GM12875 (cell line): ENCODE measurements around the gene RIN2.
"Not testable (repeated sequence)": the region's sequence is repeated elsewhere in the genome, so short reads cannot be mapped to it uniquely, and the experiment has no call there.

Experiments used
- H3K4me3 ChIP-seq: one replicate; pipeline ENCODE4 v1.5.1; 2011; ENCODE audit warnings: low read depth, low read length, control low read depth
- TF ChIP-seq, protein P1 (sequence below): IDR thresholded peaks from 2 replicates; pipeline ENCODE4 v1.5.1; 2011; ENCODE audit warnings: low read depth, mild to moderate bottlenecking, control low read depth, inconsistent platforms, low read length, moderate library complexity, borderline replicate concordance; ENCODE audit not compliant: insufficient read depth

RIN2 gene

DNA sequence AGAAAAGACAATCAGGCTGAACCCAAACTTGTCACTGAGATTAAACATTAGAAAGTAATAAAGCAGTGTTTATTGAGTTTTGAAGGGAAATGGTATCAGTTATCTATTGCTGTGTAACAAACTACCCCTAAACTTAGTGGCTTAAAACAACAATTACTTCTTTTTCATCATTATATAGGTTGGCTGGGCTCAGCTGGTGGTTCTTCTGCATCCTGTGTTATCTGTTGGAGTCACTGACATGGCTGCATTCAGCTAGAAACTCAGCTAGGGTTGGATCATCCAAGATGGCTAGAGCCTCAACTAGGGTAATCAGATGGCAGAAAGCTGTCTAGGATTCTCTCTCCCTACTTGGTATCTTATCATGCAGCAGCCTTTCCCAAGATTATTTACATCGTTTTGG, 12.5 kb upstream of the RIN2 start:
- H3K4me3 ChIP-seq, result no peak overlapping the region
- TF ChIP-seq, protein P1, sequence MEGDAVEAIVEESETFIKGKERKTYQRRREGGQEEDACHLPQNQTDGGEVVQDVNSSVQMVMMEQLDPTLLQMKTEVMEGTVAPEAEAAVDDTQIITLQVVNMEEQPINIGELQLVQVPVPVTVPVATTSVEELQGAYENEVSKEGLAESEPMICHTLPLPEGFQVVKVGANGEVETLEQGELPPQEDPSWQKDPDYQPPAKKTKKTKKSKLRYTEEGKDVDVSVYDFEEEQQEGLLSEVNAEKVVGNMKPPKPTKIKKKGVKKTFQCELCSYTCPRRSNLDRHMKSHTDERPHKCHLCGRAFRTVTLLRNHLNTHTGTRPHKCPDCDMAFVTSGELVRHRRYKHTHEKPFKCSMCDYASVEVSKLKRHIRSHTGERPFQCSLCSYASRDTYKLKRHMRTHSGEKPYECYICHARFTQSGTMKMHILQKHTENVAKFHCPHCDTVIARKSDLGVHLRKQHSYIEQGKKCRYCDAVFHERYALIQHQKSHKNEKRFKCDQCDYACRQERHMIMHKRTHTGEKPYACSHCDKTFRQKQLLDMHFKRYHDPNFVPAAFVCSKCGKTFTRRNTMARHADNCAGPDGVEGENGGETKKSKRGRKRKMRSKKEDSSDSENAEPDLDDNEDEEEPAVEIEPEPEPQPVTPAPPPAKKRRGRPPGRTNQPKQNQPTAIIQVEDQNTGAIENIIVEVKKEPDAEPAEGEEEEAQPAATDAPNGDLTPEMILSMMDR, result no peak

DNA sequence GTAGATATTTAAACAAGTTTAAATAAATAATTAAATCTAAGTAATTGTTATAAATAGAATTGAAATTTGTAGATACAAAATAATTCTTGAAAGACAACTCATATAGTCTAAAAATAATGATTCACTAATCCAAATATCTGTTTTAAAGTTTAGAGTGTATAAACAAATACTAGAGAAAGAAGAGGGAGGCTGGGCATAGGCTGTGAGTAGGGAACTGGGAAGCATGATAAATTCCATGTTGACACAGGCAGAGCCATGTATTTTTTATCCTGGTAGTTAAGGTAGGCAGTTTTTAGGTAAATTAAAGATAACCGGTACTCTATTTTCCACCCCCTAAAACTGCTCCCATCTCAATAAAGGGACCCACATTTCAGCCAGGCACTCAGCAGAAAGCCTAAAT, 11.7 kb upstream of the RIN2 start:
- H3K4me3 ChIP-seq, result no peak overlapping the region
- TF ChIP-seq, protein P1, result no peak

DNA sequence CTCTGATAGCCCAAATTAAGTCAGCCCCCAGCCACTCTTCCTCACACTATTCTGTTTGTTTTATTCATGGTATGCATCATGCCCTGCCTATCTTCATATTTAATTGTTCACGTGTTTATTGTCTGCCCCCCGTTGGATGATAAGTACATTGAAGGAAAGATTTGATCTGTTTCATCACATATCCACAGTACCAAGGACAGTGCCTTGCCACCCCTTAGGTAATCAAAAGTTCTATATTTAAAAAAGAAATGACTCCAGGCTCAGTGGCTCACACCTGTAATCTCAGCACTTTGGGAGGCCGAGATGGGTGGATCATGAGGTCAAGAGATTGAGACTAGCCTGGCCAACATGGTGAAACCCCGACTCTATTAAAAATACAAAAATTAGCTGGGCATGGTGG, 10.2 kb upstream of the RIN2 start:
- TF ChIP-seq, protein P1, result no peak
- no peak overlapping the region for H3K4me3 ChIP-seq

DNA sequence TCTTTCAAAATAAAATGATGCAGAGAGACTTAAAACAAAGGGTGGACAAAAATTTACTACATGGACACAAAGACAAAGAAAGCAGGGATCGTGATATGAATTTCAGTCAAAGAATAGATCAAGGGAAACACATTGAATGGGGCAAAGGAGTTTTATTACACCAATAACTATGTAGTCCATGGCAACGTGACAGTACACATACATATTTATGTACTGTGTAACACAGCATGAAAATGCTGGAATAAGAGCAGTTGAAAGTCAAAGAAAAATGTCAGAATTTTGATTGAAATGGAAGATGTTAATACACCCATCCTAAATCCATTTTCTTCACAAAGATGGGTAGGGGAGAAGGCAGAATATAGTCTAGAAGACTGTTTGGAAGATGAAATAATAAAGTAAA, 9.4 kb upstream of the RIN2 start:
- no peak overlapping the region for H3K4me3 ChIP-seq
- TF ChIP-seq, protein P1, result no peak

DNA sequence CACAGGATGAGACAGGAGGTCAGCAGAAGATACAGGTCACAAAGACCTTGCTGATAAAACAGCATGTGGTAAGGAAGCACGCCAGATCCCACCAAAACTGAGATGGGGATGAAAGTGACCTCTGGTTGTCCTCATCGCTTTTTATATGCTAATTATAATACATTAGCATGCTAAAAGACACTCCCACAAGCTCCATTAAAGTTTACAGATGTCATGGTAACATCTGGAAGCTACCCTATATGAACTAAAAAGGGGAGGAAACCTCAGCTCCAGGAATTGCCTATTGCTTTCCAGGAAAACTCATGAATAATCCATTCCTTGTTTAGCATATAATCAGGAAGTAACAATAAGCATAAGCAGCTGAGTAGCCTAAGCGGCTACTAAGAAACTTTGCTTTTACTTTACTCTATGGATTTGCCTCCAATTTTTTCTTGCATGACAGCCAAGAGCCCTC, 8.4 kb upstream of the RIN2 start:
- no peak overlapping the region for H3K4me3 ChIP-seq
- TF ChIP-seq, protein P1, result no peak

DNA sequence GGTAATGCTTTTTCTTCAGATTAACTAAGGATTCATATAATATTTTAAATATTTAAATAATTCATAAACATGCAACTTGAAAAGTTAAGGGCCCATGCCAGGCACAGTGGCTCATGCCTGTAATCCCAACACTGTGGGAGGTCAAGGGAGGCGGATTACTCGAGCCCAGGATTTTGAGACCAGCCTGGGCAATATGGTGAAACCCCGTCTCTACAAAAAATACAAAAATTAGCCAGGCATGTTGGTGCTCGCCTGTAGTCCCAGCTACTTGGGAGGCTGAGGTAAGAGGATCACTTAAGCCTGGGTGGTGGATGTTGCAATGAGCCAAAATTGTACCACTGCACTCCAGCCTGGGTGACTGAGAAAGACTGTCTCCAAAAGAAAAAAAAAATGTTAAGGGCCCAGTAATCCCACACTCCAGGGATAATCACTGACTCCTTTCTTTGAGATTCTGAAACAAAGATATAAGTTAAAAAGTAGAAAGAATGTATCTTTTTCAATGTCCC, 7.9 kb upstream of the RIN2 start:
- no peak overlapping the region for H3K4me3 ChIP-seq
- TF ChIP-seq, protein P1, result no peak

DNA sequence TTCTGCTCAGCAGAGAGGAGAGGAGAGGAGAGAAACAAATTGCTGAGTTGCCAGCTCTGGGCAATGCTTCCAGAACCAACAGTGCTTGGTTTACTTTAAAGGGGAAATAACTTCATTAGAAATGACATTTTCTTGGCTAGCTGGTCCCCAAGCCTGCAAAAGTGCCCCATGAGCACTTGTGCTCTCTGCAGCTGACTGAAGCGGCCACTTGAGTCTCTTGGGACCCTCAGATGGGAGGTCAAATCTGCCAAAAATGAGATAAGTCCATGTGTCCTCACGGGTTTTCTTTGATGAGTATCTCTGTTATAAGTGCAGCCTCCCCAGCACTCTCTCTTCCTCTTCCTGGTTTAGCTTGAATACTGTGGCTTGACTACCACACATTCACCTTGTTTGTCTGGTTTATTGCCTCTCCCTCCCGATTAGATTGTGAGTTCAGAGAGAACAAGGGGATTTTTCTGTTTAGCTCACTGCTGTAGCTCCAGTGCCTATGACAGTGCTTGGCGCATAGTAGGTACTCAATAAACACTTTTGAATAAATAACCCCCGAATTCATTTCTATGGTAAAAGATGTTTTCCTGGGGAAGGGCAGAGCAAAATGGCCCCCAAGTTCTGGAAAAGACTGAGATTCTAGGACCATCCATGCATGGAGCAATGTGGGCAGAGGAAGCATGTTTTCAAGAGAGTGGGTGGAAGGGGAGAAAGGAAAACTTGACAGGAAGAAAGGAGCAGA, 7.0 kb upstream of the RIN2 start:
- TF ChIP-seq, protein P1, result no peak

DNA sequence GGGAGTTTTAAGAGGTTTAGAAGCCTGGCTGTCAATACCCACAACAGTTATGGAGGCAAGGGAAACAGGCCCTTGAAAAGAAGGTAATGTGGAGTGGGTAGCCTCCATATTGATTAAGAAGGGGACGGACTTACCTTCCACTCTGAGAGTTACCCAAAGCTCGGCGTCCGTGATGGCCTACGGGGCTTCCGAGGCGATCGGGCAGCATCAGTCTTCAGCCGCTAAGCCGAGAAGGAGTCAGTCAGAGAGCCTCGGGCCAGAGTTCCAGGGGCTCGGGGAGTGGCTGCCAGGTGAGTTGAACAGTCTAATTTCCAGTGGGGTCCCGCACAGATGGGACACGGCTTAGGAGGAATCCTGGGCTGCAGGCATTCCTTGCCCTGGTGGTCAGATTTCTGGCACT, 3.9 kb upstream of the RIN2 start:
- not testable (repeated sequence) for H3K4me3 ChIP-seq

More for the DNA sequence above, 7.0 kb upstream of the RIN2 start:
- no peak overlapping the region for H3K4me3 ChIP-seq
